ENCODE data around the gene PDE11A. TPM values are rescaled to one million over a fixed set of nuclear protein-coding genes. Genes with fewer than 3 reads are reported as not detected.

Gene PDE11A
- total RNA-seq, 1 experiment from 2014 or later = 0.13 TPM

DNA sequence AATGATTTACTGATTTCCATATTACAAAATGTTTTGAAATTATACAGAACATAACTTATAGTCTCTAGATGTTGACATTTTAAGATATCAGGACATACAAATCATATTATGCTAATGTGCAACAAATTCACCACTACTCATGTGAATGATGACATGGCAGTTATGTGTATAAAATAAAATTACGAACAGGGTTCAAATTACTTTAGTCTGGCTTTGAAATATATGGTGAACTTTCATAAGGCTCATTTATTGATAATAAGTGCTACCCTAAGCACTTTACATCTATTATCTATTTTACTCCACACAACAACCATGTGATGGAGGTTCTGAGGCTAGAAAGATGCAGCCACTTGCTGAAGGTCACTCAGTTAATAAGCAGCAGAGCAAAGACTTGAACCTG is 62.8 kb downstream of the PDE11A start:
- H3K9me3 Mint-ChIP-seq = no peaks in the 10 kb centered on the region
- H3K4me1 Mint-ChIP-seq = no peaks in the 10 kb centered on the region
- H3K79me1 ChIP-seq (ENCODE audit: insufficient read depth, low read depth, low read length, poor library complexity, severe bottlenecking) = no peaks in the 10 kb centered on the region
- no peak overlapping the region for H2BK15ac ChIP-seq (ENCODE audit: low read depth, low read length)
- H3K27ac ChIP-seq (ENCODE audit: insufficient read length, low read depth, low read length) = no peak overlapping the region
- H2BK12ac ChIP-seq (ENCODE audit: insufficient read length, low read depth, low read length) = no peak overlapping the region
- no peak overlapping the region for H3K14ac ChIP-seq (ENCODE audit: insufficient read depth, low read length)
- no peak overlapping the region for H3K4me3 Mint-ChIP-seq
- no peak for DNase-seq
- H3K4ac ChIP-seq (ENCODE audit: low read depth, low read length) = no peak overlapping the region
- no peak overlapping the region for H2BK5ac ChIP-seq (ENCODE audit: insufficient read length, low read length)
- H2AFZ ChIP-seq (ENCODE audit: low read length) = no peak overlapping the region
- no peak overlapping the region for H4K91ac ChIP-seq (ENCODE audit: insufficient read length, low read depth, low read length)
- H3K36me3 Mint-ChIP-seq (ENCODE audit: insufficient read depth in 1 of 3, low read depth in 3 of 3) = no peaks in the 10 kb centered on the region
- no peak overlapping the region for H3K18ac ChIP-seq (ENCODE audit: insufficient read length, low read depth, low read length)
- H3K27me3 Mint-ChIP-seq (ENCODE audit: low read depth) = no peaks in the 10 kb centered on the region
- no peak overlapping the region for H2BK120ac ChIP-seq (ENCODE audit: low read depth, low read length, poor library complexity, severe bottlenecking)
- TF ChIP-seq, protein P1, sequence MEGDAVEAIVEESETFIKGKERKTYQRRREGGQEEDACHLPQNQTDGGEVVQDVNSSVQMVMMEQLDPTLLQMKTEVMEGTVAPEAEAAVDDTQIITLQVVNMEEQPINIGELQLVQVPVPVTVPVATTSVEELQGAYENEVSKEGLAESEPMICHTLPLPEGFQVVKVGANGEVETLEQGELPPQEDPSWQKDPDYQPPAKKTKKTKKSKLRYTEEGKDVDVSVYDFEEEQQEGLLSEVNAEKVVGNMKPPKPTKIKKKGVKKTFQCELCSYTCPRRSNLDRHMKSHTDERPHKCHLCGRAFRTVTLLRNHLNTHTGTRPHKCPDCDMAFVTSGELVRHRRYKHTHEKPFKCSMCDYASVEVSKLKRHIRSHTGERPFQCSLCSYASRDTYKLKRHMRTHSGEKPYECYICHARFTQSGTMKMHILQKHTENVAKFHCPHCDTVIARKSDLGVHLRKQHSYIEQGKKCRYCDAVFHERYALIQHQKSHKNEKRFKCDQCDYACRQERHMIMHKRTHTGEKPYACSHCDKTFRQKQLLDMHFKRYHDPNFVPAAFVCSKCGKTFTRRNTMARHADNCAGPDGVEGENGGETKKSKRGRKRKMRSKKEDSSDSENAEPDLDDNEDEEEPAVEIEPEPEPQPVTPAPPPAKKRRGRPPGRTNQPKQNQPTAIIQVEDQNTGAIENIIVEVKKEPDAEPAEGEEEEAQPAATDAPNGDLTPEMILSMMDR (conservative IDR thresholded peaks at IDR 0.05) = no peak
- no peak overlapping the region for H3K23ac ChIP-seq (ENCODE audit: insufficient read length, low read depth, low read length)
- H3K27ac Mint-ChIP-seq = no peak overlapping the region
- no peak overlapping the region for H2AK5ac ChIP-seq (ENCODE audit: insufficient read length, low read length)
- no peaks in the 10 kb centered on the region for H3K4me1 ChIP-seq (ENCODE audit: insufficient read depth, low read length)
- H4K20me1 ChIP-seq (ENCODE audit: control insufficient read depth, insufficient read depth, insufficient read length) = no peaks in the 10 kb centered on the region
- H3T11ph ChIP-seq (ENCODE audit: low read length) = no peak overlapping the region
- H3K4me2 ChIP-seq (ENCODE audit: insufficient read depth, insufficient read length, low read length) = no peak overlapping the region
- H2BK20ac ChIP-seq (ENCODE audit: low read depth, low read length, poor library complexity, severe bottlenecking) = no peak overlapping the region
- no peak overlapping the region for H3K56ac ChIP-seq (ENCODE audit: insufficient read length, low read depth, low read length)
- H3K9me3 ChIP-seq (ENCODE audit: control insufficient read depth, low read depth, low read length) = no peaks in the 10 kb centered on the region
- H3K79me2 ChIP-seq (ENCODE audit: insufficient read depth, low read length) = no peaks in the 10 kb centered on the region
- H3K9ac ChIP-seq (ENCODE audit: extremely low read depth, insufficient read length, low read length) = no peak overlapping the region
- no peaks in the 10 kb centered on the region for H3K23me2 ChIP-seq (ENCODE audit: insufficient read length, low read depth, low read length, poor library complexity, severe bottlenecking)
- no CpG with 5 or more reads among the region's 1 CpG for WGBS (ENCODE audit: extremely low coverage, insufficient read length, low lambda C conversion rate)
- no peak overlapping the region for H4K8ac ChIP-seq (replicated peaks; ENCODE audit: insufficient read length, low read depth, low read length)
- H4K5ac ChIP-seq (ENCODE audit: insufficient read length, low read depth, low read length) = no peak overlapping the region
- no peaks in the 10 kb centered on the region for H3K27me3 ChIP-seq (ENCODE audit: insufficient read depth, low read length)
